RPMI7951 (cell line): ENCODE measurements around the gene NELL1. TPM values are rescaled to one million over a fixed set of nuclear protein-coding genes. Genes with fewer than 3 reads are reported as not detected.

Source experiments
- DNase-seq: peaks from one replicate; pipeline ENCODE4 v3.0.0-alpha.2; 2012; ENCODE audit warnings: low read depth
- total RNA-seq: library from RNA; depleted of rRNA; stranded (reverse); fragments of >200 nt; shearing (Covaris generic); gene quantifications from 2 replicates; pipeline ENCODE4 v1.2.3, GENCODE V29; 2014

Gene NELL1
- total RNA-seq, 1 experiment from 2014 or later: 0.12 TPM

DNA sequence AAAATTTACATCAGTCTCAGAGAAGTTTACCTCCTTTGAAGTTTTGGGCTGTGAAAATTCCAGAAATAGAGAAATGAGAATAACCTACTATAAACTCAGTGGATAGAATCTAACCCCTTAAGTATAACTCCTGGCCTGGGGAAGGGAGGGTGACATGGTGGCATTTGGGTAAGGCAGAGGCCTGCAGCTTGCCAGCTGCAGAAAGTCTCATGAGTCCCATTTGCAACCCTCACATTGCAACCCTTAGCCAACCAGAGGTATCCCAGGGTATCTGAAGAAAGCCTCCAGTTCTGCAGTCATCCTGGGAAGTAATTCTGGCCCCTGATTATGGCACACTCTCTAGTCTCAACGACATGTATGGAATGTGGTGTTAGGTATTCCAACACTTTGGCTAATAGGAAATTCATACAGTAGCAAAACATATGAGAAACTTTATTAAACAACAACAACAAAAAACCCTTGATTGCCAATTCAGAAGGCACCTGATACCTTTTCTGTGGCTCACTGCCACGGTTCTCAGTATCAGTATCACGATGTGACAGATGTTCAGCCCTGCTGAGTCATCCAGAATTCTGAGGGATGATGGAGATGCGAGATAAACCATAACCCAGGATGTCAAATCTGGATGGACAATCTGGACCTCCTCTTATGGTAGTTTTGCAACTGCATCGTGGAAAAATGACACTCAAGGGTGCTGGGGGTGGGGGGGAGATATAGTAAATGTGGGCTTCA is 743.4 kb downstream of the NELL1 start:
- no peak for DNase-seq

DNA sequence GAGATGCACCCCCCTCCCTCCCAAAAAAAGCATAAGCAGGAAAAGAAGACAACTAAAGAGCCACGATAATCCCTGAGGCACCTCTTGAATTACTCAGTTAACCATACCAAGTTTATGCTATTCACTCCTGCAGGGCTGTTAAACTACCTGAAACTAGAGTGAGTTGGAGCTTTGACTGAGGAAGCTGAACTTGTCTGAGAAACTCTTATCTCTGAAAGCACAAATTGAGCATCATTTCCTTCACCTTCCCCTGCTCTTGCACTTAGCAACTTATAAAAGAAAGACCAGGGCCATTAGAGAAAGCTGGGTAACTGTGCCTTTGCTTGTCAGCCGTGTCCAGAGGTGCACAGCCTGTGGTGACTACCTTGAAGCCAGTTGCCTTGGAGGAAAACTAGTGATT is 745.6 kb downstream of the NELL1 start:
- no peak for DNase-seq

DNA sequence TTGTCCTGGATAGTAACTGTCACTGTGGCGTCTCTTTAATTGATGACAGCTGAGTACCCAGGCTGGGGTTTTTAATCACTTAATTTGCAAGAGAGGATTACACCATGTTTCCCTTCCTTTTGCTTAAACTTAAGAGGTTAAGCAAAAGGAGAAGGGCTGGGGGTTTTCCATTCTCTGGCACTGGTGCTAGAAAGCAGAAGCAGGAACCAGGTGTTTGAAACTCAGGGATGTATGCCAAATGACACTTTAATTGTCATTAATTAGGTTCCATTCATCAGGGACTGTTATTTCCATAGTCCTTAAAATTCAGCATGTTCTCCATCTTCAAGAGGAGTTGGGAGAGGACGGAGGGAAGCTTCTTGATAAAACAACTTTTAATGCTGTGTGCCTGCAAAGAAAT is 746.2 kb downstream of the NELL1 start:
- no peak for DNase-seq

DNA sequence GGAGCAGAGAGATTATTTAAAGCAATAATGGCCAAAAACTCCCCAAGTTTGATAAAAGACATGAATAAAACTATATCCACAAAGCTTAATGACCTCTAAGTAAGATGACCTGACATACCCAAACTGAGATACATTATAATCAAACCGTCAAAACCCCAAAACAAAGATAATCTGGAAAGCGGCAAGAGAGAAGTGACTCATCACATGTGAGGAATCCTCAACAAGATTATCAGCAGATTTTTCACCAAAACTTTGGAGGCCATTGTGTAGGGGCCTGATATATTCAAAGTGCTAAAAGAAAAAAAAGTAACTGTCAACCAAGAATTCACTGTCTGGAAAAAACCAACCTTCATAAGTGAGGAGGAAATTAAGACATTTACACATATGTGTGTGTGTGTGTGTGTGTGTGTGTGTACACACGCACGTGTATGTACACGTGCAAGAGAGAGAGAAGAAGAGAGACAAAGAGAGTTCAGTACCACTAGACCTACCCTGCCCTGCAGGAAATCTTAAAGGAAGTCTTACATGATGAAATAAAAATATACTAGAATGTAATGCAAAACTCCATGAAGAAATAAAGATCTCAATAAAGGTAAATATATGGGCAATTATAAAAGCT is 752.4 kb downstream of the NELL1 start:
- DNase-seq: no peak

DNA sequence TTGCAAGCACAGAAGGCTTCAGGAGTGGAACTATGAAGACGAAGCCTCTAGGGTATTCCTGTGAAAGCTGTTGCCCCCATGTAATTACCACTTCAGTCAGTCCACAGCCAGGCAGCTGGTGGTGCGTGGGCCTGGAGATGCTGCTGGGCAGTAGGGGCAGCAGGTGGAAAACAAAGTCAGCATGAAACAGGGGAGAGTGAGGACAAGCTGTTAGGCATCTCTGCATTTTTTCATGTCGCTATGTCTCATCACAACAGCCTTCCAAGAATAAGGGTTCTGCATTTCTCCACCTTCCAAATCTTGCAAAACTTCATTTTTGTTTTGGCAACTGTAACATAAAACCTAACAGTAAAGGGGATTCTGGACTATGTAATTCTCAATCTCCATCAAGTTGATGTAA is 757.5 kb downstream of the NELL1 start:
- DNase-seq: no peak

DNA sequence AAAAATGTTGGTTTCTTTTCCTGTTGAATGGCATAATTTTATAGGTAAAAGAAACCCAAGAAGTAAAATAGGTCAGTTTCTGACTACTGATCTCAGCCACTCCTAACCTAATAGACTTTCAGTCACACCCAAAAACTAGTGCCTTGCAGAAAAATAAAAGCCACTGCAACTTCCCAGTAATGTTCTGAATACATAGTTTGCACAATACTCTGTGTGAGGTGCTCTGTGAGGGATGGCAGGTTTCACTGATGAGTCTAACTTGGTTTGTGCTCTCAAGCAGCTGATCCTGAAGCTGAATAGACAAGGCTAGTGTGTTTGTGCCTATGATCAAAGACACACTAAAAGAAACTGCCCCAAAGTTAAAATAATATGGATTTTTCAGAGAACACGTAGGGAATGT is 758.3 kb downstream of the NELL1 start:
- no peak for DNase-seq

DNA sequence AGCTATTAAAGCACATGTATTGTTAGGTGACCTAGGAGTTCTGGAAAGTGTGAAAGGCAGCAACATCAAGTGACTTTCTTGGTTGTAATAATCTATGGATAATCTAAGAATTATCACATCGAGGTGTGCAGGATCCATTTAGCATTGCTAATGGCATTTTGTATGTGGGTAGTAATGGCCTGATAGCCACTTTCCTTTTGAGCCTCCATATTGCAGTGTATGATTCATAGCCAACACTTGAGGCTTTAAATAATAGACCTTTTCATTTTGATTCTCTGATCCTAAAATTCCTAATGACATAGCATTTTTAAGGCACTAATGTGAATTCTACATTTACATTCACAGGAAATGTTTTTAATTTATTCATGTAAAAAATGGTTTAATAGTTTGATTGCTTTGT is 759.4 kb downstream of the NELL1 start:
- DNase-seq: no peak

DNA sequence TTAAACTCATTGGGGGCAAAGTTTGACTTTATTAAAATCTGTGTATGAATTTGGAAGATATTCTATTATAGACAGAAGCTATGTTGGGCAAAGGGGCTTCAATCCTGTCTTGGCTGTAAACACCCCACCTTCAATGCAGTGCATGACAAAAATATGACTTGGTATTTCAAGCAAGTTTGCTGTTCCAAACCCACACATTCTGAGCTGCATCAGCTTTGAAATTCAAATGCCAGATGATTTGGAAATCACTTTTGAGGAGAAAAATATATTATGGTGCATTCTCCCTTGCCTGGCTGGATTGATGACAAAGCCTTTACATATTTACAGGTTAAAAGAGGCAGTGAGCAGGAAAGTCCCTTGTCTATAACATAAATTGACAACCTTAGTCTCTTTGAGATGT is 760.0 kb downstream of the NELL1 start:
- no peak for DNase-seq

DNA sequence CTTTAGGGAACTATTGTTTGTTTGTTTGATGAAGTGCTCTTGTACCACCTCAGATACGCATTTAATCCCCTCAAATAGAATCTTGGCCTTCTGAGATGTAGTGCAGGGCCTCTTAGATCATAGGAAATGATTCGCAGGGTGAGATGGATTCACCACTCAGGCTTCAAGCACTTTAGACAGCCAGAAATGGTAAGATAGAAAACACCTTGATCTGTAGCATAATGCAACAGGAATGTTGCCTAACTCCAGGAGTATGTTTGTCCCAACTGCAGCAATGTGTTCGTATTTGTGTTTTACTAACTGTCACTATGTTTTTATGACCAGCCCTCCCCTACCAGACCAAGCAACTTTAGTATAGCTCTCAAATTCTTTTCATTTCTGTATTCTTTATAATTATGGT is 761.2 kb downstream of the NELL1 start:
- no peak for DNase-seq

DNA sequence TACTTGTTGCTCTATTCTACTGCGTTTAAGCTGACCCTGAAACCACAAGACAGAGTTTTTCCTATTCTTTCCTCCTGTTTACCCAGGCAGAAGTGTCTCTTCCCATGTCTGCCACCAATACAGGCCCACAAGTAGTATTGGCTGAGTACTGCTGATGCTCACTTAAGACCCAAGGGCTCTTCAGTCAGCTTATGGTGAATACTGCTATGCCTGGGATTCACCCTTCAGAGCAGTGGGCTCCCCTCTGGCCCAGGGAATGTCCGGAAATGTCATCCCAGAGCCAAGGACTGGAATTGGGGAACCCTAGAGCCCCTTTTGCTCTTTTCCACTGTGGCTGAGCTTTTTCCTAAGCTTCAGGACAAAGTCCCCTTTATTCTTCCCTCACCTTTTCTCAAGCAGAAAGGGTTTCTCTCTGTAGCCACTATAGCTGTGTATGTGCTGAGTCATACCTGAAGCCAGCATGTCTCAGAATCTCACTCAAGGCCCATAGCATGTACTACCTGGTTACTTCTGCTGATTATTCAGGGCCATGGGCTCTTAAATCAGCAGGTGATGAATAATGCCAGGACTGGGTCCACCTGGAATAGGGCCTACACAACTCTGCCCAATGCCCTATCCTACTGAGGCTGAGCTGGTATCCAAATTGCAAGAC is 777.7 kb downstream of the NELL1 start:
- DNase-seq: no peak

DNA sequence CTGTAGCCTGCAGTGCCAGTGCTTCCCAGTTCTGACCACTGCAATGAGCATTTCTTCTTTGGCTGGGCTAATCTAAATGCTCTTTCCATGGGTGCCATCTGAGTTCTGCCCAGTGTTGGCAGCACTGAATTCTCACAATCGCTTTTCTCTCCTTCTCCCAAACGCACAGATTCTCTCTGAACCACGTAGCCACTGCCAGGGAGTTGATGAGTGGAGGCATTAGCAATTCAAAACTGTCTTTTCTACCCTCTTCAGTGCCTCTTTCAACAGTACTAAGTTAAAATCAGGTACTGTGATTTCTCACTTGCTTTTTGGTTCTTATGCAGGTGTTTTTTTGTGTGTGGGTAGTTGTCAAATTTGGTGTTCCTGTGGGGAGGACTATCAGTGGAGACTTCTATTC is 778.5 kb downstream of the NELL1 start:
- DNase-seq: no peak

DNA sequence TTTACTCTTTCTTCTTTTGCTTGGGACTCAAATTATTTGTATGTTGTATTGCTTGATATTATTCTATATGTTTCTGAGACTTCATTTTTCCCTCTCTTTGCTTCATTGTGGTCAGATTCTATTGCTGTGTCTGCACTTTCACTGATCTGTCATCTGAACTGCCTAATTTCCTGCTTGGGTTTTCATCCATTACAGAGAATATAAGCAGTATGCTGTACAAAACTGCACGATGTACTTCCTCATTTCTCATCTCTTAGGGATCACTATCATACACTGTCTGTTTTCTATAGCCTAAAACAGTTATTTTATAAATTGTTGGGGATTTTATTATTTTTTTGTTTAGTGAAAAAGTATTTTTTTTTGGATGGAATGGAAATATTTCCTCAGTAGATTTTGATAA is 786.8 kb downstream of the NELL1 start:
- DNase-seq: no peak

DNA sequence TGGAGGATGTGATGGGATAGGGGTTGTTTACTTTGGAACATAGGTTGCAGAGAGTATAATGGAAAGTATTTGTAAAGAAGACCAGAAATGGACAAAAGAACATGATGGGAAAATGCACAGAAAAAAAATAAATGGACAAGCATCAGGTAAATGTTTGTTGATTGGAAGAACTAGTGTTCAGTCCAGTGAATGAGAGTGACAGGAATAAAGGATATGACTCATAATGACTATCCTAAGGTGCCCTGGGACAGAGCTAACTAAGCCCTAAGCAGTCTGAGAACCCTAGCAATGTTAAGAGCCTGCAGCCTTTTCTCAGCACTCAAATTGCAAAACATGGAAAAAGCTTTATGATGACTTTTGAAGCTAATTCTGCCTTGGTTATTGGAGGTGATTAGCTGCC is 790.7 kb downstream of the NELL1 start:
- DNase-seq: no peak

DNA sequence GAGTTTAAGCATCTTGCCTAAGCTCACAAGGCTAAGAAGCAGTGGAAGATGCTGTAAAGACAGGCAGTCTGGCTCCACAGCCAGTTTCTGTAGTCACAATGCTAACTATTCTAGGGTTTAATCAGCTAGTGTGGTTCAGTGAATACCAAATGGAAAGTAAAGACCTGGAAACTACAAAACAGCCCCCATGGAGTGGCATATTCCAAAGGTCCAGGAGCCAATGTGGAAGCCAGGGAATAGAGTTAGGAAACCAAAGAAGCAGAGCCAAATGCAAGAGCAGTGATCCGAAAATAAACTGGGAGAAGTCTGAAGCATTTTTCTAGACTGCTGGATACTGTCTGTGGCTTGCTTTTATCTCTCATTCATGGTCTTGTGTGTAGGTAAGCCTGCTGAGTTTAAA is 792.3 kb downstream of the NELL1 start:
- DNase-seq: no peak

DNA sequence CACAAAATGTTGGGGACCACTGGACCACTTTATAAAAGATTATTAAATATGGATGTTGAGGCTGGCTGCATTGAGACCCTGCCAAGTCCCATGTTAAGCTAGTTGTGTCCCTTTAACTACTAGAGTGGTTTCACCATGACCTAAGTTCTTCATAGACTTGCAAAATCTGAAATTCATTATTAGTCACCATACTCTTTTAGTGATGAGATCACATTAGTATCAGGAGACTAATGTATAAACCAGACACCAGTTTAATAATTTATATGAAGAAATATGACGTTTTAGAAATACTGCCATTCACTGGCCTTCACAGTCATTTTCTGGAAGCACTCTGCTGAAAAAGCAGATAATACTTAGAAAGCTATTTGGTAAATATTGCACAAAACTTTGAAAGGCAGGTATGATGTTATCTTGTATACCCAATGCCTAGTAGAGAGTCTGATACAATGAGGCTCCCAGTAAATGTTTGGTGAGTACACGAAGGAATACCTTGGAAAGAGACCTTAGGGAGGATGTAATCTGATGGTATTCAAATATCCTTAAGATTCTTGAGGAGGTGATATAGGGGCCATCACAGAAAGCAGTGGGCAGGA is 795.3 kb downstream of the NELL1 start:
- DNase-seq: no peak

DNA sequence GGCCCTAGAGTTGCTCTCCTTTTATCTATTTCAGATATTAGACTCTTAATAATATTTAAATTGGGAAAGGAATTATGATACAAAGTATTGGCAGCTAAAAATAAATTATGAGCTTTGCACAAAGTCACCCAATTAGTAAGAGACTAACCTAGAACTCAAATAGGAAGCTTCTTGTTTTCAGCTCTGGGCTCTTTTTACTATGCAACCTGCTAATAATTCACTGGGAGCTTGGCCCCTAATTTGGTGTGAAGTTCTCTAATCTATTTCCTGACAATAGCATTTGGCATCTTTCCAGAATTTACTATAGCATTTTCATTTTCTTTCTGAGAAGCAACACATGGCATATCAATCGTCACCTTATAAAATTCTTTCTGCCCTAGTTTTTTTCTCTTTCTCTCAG is 795.8 kb downstream of the NELL1 start:
- DNase-seq: no peak

DNA sequence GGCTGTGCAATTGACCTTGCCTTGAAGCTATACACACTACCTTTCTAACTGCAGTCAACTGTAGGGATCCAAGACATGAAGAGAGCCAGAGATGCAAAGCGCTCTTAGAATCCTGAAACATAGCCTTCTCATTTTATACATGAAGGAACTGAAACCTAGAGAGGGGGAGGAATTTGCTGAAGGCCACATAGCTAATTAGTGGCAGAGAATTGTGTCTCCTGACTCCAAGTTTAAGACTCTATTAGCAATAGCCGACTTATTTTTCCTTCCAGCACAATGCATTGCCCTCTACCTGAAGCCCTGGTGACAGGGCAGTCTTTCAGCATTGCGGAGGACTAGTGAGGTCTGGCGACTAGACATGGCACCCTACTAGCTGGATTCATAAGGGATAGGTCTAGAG is 796.5 kb downstream of the NELL1 start:
- DNase-seq: no peak

DNA sequence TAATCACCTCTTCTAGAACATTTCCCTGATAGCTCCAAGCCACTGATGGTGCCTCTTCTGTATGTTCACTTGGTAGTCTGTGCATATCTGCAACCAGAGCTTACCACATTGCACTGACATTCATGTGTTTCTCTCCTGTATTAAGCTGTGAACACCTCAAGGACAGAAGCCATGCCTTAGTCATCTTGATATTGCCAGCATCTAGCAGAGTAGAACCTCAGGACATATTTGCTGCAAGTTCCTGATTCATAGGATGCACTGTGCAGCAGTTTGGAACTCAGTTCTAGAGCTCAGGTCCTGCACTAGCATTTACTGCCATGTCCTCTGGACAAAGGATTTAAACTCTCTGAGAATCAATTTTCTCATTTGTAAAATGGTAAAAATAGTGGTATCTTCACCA is 801.1 kb downstream of the NELL1 start:
- DNase-seq: no peak

DNA sequence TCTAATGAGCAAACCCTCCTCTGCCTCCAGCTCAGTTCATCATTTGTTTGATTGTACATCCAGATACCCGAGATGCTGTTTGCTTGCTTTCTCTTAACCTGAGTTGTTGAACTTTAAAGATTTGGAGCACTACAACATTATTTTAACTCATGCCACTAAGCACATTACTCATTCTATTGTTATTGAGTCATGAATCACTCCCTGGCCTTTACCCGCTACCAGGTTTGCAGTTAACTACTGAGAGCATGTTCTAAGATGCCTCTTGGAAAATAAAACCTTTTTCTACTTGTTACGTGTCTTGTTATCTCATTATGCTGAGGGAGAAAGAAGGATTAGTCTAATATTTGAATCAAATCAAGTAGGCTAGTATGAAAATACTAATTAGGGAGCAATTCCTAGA is 802.9 kb downstream of the NELL1 start:
- DNase-seq: no peak

DNA sequence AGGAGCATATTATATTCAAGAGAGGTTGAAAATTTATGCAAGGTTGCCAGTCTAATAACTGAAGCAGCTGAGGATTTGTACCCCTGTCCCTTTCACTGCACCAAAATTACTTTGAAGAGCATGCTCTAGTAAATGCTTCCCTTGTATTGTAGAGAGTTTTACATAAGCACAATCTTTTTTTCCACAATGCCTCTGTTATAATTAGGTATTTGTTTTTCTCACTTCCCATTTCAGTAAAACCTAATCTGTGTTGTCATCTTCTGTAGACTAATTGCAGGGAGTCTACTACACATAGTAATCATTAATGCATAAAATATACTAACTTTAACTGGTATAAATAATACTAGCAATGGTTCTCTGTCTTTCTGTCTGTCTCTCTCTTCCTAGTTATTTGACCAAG is 805.1 kb downstream of the NELL1 start:
- DNase-seq: no peak

DNA sequence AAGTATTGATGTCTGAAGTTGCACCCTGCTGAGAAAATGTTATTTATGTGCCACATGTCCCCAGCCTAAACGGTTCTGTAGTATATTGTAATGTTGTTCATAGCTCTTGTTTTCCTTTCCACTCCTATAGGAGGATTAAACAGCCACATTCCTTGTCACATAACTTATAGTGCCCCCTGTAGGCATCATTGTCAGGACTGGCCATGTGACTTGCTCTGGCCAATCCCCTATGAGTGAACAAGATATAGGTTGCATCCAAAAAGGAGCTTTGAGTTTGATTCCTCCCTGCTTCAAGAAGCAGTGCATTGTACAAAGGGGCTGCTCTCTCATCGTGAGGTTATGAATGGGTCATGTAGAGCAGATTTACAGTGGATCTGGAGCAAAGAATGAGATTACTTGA is 805.9 kb downstream of the NELL1 start:
- no peak for DNase-seq

DNA sequence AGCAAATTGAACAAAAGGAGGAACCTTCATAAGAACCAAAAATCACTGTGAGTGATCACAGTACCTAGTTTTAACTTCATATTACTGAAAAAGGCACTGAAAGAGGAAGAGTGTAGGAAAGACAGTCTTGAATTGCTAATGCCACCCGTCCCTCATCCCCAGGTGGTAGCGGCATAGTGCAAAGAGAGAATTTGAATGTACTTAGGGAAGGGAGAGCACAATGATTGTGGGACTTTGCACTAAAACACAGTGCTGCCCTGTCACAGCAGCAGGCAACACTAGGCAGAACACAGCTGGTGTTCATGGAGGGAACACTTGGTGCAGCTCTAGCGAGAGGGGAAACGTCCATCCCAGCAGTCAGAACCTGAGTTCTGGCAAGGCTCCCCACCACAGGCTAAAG is 807.2 kb downstream of the NELL1 start:
- DNase-seq: no peak

DNA sequence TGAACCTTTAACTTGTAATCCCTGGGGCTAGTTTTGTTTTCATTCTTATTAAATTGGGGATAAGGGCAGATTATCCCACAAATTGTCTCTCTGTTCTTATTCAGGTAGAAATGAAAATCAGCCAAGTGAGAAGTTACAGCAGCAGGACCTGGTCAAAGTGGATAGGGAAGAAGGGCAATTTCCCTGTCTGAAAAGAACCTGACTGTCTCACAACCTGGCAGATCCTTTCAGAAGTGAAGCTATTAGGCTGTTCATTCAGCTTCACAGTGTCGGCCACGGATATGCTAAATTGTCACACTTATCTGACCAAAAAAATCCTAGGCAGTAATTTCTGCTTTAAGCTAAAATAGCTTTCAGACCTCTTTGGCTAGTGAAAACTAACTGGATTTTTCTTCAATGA is 810.9 kb downstream of the NELL1 start:
- DNase-seq: no peak
